ENCODE measurements around the gene CABLES1.
"Not testable (repeated sequence)": the region's sequence is repeated elsewhere in the genome, so short reads cannot be mapped to it uniquely, and the experiment has no call there.

Gene CABLES1

GRCh38 chr18:23095463-23095862 lies 39.8 kb upstream of the CABLES1 start:
- H3K36me3 ChIP-seq (ENCODE audit: control insufficient read depth in 2 of 2, insufficient read depth in 1 of 2, low read length in 2 of 2): no peaks in the 10 kb centered on the region
- H3K4me3 ChIP-seq (ENCODE audit: low read depth, low read length): no peak overlapping the region
- POLR2A ChIA-PET: no interaction called here
- TF ChIP-seq, protein P1, sequence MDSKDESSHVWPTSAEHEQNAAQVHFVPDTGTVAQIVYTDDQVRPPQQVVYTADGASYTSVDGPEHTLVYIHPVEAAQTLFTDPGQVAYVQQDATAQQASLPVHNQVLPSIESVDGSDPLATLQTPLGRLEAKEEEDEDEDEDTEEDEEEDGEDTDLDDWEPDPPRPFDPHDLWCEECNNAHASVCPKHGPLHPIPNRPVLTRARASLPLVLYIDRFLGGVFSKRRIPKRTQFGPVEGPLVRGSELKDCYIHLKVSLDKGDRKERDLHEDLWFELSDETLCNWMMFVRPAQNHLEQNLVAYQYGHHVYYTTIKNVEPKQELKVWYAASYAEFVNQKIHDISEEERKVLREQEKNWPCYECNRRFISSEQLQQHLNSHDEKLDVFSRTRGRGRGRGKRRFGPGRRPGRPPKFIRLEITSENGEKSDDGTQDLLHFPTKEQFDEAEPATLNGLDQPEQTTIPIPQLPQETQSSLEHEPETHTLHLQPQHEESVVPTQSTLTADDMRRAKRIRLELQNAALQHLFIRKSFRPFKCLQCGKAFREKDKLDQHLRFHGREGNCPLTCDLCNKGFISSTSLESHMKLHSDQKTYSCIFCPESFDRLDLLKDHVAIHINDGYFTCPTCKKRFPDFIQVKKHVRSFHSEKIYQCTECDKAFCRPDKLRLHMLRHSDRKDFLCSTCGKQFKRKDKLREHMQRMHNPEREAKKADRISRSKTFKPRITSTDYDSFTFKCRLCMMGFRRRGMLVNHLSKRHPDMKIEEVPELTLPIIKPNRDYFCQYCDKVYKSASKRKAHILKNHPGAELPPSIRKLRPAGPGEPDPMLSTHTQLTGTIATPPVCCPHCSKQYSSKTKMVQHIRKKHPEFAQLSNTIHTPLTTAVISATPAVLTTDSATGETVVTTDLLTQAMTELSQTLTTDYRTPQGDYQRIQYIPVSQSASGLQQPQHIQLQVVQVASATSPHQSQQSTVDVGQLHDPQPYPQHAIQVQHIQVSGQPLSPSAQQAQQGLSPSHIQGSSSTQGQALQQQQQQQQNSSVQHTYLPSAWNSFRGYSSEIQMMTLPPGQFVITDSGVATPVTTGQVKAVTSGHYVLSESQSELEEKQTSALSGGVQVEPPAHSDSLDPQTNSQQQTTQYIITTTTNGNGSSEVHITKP (tag by site-specific recombination; IDR thresholded peaks at IDR 0.05): peak; percentile 60
- 0 out of 2 replicates have a peak, but pooled peaks have one; percentile 23 for TF ChIP-seq CTCF (tag by site-specific recombination; IDR thresholded peaks at IDR 0.05)
- no peak for TF ChIP-seq ZNF239 (tag by site-specific recombination; IDR thresholded peaks at IDR 0.05)
- H3K9me3 ChIP-seq (ENCODE audit: control insufficient read depth, insufficient read depth, low read depth, low read length): no peaks in the 10 kb centered on the region
- H3K4me1 ChIP-seq (ENCODE audit: control insufficient read depth, insufficient read depth, low read length): no peaks in the 10 kb centered on the region
- H3K27ac ChIP-seq (ENCODE audit: extremely low read depth, low read depth, low read length): no peak overlapping the region
- CTCF ChIA-PET: interaction anchor here (0.7 to 0.9 kb wide), 6 partner anchors 33 to 641 kb away, joined by 3 to 6 read pairs (median 4); no protein-coding TSS in a partner anchor

DNA sequence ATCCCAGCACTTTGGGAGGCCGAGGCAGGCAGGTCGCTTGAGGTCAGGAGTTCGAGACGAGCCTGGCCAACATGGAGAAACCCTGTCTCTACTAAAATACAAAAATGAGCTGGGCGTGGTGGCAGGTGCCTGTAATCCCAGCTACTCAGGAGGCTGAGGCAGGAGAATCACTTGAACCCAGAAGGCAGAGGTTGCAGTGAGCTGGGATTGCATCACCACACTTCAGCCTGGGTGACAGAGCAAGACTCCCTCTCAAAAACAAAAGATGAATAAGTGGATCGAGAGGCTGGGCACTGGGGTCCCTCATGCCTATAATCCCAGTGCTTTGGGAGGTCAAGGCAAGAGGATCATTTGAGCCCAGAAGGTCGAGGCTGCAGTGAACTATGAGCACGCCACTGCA lies 38.3 kb upstream of the CABLES1 start:
- H3K9me3 ChIP-seq (ENCODE audit: control insufficient read depth, insufficient read depth, low read depth, low read length); POLR2A ChIA-PET; H3K4me3 ChIP-seq (ENCODE audit: low read depth, low read length); H3K4me1 ChIP-seq (ENCODE audit: control insufficient read depth, insufficient read depth, low read length); H3K27ac ChIP-seq (ENCODE audit: extremely low read depth, low read depth, low read length); H3K36me3 ChIP-seq (ENCODE audit: control insufficient read depth in 2 of 2, insufficient read depth in 1 of 2, low read length in 2 of 2): not testable (repeated sequence)
- CTCF ChIA-PET: interaction anchor here (0.6 kb wide), 1 partner anchor 9 kb away, joined by 4 read pairs; no protein-coding TSS in a partner anchor

DNA sequence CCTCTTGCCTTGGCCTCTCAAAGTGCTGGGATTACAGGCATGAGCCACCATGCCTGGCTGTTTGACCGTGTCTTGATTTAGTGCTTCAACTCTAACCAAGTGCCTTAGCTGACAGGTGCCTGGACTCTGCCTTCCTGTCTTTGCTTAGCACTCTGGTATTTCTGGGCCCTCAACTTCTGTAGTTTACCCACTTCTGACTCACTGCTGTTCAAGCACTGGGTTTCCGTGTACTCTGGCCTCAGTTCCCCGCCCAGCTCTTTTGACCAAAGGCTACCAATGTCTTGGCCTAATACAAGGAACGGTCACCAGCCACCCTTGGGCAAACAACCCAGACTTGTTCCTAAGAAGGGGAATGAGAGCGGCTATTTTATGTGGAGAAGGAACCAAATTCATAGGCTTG lies 35.7 kb upstream of the CABLES1 start:
- ChIA-PET CTCF (interaction anchor here (0.6 kb wide), 1 partner anchor 31 kb away, joined by 3 read pairs; no protein-coding TSS in a partner anchor), POLR2A (no interaction called here)
- no peak overlapping the region for H3K4me3 ChIP-seq (ENCODE audit: low read depth, low read length)
- no peaks in the 10 kb centered on the region for H3K36me3 ChIP-seq (ENCODE audit: control insufficient read depth in 2 of 2, insufficient read depth in 1 of 2, low read length in 2 of 2)
- no peak for TF ChIP-seq RBAK (tag by site-specific recombination; IDR thresholded peaks at IDR 0.05)
- no peak for TF ChIP-seq ZNF707 (tag by site-specific recombination; IDR thresholded peaks at IDR 0.05)
- TF ChIP-seq, protein P2, sequence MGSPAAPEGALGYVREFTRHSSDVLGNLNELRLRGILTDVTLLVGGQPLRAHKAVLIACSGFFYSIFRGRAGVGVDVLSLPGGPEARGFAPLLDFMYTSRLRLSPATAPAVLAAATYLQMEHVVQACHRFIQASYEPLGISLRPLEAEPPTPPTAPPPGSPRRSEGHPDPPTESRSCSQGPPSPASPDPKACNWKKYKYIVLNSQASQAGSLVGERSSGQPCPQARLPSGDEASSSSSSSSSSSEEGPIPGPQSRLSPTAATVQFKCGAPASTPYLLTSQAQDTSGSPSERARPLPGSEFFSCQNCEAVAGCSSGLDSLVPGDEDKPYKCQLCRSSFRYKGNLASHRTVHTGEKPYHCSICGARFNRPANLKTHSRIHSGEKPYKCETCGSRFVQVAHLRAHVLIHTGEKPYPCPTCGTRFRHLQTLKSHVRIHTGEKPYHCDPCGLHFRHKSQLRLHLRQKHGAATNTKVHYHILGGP (tag by site-specific recombination; IDR thresholded peaks at IDR 0.05): no peak
- no peaks in the 10 kb centered on the region for H3K9me3 ChIP-seq (ENCODE audit: control insufficient read depth, insufficient read depth, low read depth, low read length)
- H3K4me1 ChIP-seq (ENCODE audit: control insufficient read depth, insufficient read depth, low read length): peaks cover 3% of the 10 kb centered on the region
- no peak overlapping the region for H3K27ac ChIP-seq (ENCODE audit: extremely low read depth, low read depth, low read length)

GRCh38 chr18:23101861-23102432 lies 33.3 kb upstream of the CABLES1 start:
- CTCF ChIA-PET: interaction anchor here (0.8 to 1.5 kb wide), 2 partner anchors 30 to 70 kb away, joined by 3 to 10 read pairs; no protein-coding TSS in a partner anchor
- POLR2A ChIA-PET: interaction anchor here (1.3 kb wide), 1 partner anchor 169 kb away, joined by 4 read pairs; the partner anchor contains the start of gene RBBP8
- TF ChIP-seq AEBP2 (tag by site-specific recombination; IDR thresholded peaks at IDR 0.05; ENCODE audit: borderline replicate concordance) (no peak), ZNF341 (tag by site-specific recombination; IDR thresholded peaks at IDR 0.05; ENCODE audit: low read depth) (no peak), ZNF23 (tag by site-specific recombination; IDR thresholded peaks at IDR 0.05; ENCODE audit: borderline replicate concordance) (no peak), SP7 (tag by site-specific recombination; IDR thresholded peaks at IDR 0.05) (peak; percentile 50), PRDM4 (tag by site-specific recombination; IDR thresholded peaks at IDR 0.05) (peak; percentile 87), KLF8 (tag by site-specific recombination; IDR thresholded peaks at IDR 0.05) (peak; percentile 59), ZNF10 (tag by site-specific recombination; IDR thresholded peaks at IDR 0.05) (peak; percentile 94), ZXDB (tag by site-specific recombination; IDR thresholded peaks at IDR 0.05) (peak; percentile 84), ZNF600 (tag by site-specific recombination; IDR thresholded peaks at IDR 0.05) (0 out of 2 replicates have a peak, but pooled peaks have one; percentile 17), ZNF155 (tag by site-specific recombination; IDR thresholded peaks at IDR 0.05) (no peak)

More at GRCh38 chr18:23101861-23102432, 33.3 kb upstream of the CABLES1 start:
- Histone ChIP-seq H3K27ac (ENCODE audit: extremely low read depth, low read depth, low read length) (peak overlapping the region; percentile 70), H3K4me3 (ENCODE audit: low read depth, low read length) (no peak overlapping the region), H3K36me3 (ENCODE audit: control insufficient read depth in 2 of 2, insufficient read depth in 1 of 2, low read length in 2 of 2) (no peaks in the 10 kb centered on the region), H3K9me3 (ENCODE audit: control insufficient read depth, insufficient read depth, low read depth, low read length) (no peaks in the 10 kb centered on the region), H3K4me1 (ENCODE audit: control insufficient read depth, insufficient read depth, low read length) (peaks cover 11% of the 10 kb centered on the region)
